Measurements from ENCODE around the gene DKC1. TPM values are rescaled to one million over a fixed set of nuclear protein-coding genes. Genes with fewer than 3 reads are reported as not detected.

DKC1 gene
- total RNA-seq, 1 donor from 2014 or later, result 61.5 TPM

DNA sequence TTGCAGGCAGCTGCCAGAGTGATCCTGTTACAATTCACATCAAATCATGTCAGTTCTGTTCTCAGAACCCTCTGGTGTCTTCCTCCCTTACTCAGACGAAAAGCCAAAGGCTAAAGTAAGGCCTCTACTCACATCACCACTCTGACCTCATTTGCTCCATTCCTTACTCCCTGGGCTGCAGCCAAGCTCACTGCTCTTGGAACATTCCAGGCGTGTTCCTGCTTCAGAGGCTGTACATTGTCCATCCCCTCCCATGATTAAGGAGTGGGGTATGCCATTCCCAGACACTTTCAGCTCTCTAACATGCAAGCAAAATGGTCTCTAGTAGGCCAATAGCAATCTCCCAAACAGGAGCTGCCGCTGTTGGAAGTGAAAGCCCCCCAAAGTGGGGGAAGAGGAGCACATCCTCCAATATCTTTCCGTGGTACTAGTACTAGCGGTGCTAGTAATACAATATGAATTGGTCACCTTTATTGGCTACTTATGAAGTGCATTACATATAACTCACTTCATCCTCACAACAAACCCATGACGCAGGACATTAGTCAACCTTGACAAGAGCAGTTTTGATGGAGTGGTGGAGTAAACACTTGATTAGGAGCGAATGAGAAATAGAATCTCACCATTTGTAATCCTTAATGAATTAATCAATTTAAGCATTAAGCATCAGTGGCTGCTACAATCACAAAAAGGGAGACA lies 26.8 kb upstream of the DKC1 start:
- no peak for DNase-seq (ENCODE audit: low read depth, low spot score)

DNA sequence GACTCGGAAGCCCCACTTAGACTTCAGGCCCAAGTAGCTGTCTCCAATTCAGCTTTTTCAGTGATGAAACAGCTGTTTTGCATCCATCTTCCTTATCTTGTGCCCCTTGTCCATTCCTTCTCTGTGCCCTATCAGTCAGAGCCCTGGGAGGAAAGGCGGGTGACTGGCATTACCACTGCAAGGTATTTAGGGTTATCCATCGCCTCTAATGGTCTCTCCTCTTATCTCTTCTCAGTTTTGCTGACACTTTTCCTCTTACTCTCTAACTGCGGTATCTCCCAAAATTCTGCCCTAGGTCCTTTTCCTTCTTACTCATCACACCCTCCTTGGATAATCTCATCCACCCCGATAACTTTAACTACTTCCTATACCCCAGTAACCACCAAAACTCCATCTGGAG lies 25.5 kb upstream of the DKC1 start:
- DNase-seq (ENCODE audit: low read depth, low spot score), result no peak

DNA sequence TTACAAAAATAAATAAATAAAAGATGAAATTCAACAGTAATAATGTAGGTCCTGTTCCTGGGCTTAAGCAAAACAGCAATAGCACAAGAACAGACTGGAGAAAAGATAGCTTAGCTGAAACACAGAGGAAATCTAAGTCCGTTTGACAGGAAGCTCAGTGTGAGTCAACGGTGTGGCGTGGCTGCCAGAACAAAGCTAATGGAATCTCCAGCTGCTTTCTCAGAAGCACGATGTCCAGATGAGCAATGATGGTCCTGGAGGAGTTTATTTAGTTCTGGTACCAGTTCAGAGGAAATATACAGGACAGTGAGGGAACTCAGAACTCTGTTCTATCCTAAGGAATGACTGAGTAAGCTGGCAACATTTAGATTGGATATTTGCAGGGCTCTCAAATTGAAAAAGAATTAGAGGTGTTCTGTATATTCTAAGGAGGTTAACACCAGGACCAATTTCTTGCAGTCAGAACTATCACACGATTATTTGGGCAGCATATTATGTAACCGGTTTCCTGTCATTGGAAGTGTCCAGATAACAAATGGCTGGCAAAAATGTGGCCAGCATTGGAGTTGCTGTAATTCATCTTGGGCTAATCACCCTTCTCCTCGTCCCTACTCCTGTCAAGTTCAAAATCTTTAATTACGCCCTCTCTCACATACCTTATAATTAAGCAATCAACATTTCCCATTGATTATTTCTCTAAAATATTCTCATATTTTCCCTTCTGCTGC lies 24.5 kb upstream of the DKC1 start:
- peak; percentile 67 for DNase-seq (ENCODE audit: low read depth, low spot score)

DNA sequence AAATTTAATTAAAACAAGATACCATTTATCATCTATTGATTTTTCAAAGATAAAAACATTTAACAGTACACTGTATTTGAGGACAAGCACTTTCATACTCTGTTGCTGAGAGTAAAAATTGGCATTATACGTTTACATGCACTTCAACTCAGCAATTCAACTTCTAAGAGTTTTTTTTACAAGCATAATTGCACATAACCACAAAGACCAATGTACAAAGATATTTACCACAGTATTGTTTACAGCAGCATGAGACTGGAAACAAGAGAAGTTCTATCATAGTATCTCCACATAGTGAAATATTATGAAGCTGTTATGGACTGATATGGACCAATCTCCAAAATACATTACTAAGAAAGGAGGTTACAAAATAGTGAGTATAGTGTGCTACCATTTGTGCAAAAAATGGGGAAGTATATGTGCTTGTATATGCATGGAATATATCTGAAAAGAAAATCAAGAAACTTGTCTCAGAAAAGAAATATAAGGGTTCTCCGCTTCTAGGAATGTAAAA lies 22.7 kb upstream of the DKC1 start:
- no peak for DNase-seq (ENCODE audit: low read depth, low spot score)

DNA sequence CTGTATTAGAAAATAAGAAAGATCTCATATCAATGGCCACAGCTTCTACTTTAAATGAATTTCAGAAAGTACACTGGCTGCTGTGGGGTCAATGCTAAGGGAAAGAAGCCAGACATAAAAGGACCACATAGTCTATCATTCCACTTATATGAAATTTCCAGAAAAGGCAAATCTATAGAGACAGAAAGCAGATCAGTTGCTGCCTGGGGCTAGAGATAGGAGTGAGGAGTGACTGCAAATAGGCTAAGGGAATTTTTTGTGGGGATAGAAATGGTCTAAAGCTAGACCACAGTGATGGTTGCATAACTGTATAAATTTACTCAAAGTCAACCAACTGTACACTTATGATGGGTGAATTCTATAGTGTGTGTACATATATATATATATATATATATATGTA lies 20.1 kb upstream of the DKC1 start:
- DNase-seq (ENCODE audit: low read depth, low spot score), result no peak

DNA sequence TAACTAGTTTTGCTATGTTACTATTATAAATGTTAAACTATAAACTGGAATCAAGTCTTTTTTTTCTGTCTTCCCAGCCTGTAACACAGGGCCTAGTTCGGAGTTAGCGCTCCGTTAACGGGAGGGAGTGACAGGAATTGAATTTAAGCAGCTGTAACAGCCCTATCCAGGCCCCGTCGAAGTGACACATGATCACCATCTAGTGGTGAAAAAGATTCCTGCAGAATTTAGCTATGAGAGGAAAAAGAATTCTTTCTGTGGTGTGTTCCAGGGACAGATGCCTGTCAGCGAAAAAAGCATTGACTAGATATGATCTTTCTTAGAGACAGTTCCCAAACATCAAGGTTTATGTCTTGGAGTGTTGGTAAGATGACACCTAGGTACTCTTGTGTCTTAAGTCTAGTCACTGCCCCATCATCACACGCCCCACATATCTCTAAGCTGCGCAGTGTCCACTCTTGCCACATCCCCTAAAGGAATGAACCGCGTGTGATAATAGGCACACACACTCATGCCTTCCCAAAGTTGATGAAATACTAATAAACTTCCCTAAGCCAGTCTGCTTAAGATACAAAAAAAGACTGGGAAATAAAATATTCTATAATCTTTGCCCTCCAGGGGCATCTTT lies 13.8 kb upstream of the DKC1 start:
- DNase-seq (ENCODE audit: low read depth, low spot score), result no peak

DNA sequence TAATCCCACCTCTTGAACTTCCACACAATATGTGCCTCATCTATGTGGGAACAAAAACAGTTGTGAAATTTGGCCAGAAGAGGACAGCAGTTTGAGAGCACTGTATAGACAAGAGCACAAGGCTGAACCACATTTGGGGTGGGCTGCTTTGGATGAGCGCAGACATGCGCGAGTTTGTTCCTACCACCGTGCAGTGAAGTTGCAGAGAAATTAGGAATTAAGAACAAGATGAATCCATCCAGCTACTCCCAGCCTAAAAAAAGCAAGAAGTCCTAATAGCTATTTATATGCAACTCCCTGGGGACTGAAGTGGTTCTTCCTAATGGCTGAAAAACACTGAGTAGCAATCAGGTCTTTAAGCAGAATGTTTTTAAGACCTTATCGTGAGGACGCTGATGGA lies 12.8 kb upstream of the DKC1 start:
- DNase-seq (ENCODE audit: low read depth, low spot score), result no peak

DNA sequence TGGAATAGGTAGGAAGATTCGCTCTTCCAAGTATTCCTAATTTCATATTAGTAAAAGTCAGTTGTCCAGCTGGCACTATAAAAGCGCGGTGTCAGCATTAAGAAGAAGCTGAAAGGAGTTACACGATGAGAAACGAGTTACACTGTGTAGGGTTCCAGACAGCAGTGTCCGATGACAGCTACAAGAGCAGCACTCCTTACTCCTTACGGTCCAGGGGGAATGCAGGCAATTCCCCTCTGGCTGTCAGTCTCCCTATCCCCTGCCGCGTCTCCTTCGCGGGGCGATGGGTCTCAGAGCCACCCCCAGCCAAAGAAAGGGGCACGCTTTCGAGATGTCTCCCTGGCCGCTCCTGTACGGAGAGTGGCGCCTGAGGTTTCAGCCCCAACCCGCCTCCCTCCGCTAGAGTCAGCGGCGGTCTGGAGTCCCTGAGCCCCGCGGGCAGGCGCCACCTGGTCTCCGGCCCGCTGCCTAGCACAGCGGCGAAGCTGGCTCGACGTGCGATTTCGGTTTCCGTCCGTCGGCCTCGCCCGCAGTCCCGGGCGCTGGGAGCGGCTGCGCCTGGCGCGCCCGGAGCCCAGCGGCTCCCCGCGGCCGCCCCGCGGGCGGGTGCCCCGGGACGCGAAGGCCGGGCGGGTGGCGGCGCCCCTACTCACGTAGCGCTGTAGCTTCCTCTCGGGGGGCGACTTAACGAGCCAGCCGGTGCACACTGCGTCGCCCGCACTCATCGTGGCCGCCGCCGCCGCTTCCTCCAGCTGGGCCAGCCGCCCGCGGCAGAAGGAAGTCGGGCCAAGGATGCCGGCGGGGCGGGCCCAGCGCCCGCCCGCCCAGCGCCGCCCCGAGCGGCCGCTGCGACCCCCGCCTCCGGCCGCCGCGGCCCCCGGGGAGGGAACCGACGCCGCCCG lies 12.1 kb upstream of the DKC1 start, which contains the start of gene GAB3:
Gene GAB3, minus strand, starts transcription at position 777 of the 902 bp plus-strand sequence. Its CDS starts 52 bp downstream, at position 725.
- DNase-seq (ENCODE audit: low read depth, low spot score), result no peak

DNA sequence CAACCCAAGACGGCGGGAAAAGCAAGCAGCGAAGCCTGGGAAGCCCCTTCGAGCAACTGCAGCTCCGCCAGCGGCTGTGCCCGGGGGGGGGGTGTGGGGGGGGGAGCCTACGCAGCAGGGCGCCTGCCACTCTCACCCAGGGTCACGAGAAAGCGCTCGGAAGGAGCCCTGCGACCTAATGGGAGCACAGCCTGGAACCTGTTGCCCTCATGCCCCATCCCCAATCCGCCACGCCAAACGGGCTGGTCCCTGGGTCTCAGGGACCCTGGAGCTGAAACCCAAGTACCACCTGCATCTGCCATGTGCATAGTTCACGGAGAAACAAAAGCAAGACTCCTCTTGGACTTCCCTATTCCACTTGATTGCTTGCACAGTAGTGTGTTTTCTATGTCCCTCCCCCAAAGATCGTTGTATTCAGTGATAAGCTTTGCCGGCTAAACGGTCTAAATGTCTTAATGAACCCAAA lies 11.4 kb upstream of the DKC1 start:
- DNase-seq (ENCODE audit: low read depth, low spot score), result no peak

DNA sequence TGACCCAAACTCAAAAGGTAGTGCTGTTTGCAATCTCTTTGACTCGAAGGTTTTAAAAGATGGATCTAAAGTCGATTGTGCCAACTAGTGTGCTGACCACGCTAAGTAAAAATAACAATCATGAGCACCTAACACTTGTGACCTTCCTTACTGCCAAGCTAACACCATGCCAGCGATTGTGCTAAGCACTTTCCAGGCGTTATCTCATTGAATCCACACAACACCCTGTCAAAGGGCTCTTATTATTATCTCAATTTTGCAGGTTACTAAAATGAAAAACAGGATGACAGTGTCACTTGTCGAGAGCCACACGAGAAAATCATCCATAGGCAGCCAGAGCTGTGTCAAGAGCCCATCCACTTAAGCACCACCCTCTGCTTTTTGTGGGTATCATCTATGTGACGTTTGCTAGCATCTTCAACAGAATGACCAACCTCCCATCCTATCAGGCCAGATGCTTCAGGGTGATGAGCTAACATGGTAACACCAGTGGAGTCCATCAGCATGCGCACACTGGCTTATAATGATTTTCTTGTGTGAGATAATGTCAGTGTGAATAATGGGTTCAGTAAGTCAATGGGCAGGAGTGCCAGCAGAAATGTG lies 10.9 kb upstream of the DKC1 start:
- no peak for DNase-seq (ENCODE audit: low read depth, low spot score)

DNA sequence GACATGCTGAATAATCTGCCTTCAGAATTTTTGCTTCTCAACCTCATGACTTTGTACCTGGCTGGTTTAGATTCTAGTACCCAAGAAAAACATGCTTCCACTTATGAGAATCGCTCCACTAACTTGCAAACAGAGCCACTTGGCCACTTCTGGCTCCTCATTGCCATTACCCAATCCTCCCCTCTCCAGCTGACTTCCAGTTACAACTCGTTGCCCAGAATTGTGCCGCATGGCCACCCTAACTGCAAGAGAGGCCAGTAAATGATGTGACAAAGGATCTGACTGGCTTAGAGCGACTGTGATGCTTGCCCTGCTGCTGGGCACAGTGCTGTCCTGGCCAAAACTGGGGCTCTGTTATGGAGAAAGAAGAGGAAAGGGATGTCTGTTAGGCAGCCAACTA lies 4.0 kb upstream of the DKC1 start:
- no peak for DNase-seq (ENCODE audit: low read depth, low spot score)

DNA sequence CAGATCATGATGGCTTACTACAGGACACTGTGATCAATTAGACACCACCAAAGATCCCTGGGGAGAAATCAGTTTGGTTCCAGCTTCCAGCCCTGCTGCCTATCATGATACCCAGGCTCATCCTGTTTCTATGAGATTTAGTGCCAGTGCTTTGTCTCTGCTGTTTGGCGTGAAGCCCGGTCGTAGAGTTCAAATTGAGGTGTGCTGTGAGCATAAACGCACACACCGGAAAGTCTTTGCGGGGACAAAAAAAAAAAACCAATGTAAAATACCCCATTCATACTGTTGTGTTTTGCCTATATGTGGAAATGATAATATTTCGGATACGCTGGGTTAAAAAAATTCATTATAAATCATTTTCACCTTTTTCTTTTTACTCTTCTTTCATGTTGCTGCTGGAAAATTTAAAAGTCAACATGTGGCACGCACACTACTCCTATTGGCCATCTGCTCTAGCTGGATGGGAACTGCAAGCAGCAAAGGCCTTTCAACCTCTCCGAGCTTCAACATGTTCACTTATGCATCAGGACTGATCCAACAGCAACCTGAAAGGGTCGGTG lies 607 bp upstream of the DKC1 start:
- no peak for DNase-seq (ENCODE audit: low read depth, low spot score)

DNA sequence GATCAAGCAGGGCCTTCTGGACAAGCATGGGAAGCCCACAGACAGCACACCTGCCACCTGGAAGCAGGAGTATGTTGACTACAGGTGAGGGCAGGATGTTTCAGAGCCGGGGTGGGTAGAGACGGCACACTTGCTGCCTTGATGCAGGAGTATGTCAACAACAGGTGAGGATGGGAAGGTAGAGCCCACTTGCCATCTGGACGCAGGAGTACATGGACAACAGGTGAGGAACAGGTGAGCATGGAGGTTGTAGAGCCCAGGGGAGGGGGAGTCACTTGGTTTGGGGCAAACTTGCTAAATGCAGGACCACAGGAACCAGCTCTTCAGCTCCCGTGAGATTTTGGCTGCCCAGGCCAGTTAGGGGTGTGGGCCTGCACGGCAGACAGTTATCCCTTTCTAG lies 12.0 kb downstream of the DKC1 start:
- no peak for DNase-seq (ENCODE audit: low read depth, low spot score)

DNA sequence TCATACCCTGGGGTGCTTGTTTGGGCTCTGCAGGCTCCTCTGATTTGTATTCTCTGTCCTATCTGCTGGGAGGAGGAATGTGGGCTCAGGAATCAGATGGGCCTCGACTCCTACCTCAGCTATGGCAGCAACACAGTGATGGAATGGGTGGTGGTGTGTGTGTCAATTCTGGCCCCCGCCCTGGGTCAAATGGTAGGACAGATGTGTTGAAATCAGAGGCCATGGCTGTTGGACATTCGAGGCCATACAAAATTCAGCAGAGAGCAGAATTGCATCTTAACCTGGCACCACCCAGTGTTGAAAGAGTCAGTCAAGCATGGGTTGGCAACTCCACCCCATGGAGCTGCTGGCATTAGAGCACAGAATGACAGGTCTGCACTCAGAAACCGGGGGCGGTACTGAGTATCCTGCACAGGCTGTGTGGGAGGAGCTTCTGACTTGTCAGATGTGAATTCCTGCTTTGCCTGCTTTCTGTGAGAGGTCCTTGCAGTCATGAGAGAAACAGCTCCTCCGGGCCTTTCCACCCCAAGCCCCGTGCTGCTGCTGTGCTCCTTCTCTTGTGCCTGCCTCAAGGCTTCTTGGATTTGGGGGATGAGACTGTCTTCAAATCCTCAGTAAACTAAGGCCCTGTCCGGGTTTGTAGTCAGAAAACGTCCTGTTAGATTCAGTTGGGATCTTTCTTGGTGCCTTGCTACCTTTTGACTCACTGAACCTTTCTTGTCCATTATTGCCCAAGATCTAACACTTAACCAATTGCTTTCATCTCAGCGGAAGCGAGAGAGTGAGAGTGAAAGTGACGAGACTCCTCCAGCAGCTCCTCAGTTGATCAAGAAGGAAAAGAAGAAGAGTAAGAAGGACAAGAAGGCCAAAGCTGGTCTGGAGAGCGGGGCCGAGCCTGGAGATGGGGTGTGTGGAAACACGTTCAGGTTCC lies 13.0 kb downstream of the DKC1 start:
- no peak for DNase-seq (ENCODE audit: low read depth, low spot score)

DNA sequence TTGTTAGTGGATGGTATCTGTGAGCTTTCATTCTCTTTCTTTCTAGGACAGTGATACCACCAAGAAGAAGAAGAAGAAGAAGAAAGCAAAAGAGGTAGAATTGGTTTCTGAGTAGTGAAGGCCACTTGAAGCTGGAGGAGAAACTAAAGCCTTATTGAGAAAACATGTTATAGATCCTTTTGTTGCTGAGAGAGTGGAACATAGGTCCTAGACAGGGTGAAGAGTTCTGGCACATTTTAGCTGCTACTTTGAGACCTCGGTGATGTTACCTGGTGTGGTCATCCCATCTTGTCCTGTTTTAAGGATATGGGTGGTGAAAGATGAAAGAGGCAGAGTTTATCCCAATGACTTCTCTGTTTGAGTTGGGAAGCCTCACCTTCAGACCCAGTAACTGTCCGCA lies 14.1 kb downstream of the DKC1 start:
- DNase-seq (ENCODE audit: low read depth, low spot score), result no peak

DNA sequence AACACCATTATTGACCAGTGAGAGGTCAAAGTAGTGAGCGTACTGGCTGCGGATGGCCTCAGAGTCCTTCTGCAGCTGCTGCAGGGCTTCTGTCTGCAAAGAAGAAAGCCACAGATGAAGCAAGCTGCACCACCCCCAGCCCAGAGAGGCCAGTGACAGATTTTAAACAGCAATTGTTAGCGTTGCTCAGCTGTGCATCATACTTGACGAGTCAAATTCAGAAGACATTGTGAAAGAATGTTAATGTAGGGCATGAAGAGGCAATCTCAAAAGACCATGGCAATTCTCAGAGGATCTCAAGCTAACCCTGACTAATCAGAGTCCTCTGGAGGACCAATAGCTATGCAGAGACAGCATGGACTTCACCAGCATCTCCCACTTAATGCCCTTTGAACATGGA lies 16.6 kb downstream of the DKC1 start:
- no peak for DNase-seq (ENCODE audit: low read depth, low spot score)

DNA sequence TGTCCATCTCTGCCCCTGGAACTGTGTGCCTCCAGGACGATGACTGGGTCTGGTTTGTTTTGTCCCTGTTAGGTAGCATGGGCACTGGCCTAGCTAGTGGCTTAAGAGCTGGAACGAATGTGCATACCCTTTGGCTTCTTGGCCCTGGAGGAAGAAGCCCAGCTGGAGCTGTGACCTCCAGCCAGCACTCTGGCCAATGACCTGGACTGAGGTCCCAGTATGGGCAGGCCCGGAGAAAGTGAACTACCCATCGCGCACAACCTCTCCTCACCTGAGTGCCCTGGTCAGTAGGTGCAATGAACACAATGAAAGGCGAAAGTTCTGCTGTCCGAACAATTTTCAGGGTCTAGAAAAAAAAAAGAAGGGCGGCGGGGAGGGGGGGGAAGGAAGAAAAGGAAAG lies 18.3 kb downstream of the DKC1 start:
- no peak for DNase-seq (ENCODE audit: low read depth, low spot score)

DNA sequence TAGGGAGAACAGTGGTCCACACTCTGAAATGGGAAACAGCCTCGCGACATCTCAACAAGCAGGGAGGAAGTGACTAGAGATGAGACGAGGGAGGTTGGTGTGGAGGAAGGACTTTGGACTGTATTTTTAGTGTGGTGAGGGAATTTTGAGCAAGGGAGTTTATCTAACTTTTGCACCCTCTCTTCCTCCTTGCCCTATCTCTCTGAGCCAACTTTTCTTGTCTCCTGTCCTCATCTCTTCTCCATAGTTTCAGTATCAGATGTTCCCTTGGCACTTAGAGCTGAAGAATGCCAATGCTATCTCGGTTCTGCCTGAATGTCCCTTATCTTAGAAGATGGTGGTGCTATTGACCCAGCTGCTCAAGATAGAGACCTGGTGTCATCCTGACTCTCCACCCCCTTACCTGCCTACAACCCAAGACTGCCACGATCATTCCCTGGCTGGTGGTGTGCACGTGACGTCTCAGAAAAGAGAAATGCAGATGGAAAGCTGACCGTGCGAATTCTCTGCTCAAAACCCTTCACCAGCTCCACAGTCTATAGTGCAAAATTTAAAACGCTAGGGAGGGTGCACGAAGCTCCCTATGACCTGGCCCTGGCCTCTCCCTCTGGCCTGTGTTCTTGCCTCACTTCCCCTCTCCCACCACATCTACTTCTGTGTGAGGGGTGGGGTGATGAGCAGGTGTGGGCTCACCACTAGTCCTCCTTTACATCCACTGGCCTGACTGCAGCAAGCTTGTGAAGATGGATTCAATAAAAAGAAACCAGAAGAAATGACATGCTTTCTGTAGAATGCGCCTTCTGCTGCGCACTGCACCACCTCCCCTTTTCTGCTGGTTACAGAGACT lies 21.7 kb downstream of the DKC1 start:
- DNase-seq (ENCODE audit: low read depth, low spot score), result no peak

DNA sequence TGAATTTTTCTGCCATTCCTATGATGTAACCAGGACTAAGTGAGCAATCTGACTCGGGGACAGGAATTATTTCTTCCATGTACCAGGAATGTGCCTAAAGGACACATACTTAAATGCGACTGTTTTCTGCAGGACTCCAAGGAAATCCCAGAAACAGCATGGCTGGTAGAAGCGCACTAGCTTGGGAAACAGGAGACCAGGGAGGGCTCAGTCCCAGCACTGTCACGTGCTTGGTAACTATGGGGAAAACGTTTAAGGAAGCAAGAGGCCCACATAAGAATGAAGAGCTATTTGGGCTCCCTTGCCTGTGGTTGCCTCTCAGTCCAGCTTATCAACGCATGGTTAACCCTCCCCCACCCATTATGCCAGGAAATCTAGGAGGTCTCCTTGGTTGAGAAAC lies 23.1 kb downstream of the DKC1 start:
- DNase-seq (ENCODE audit: low read depth, low spot score), result no peak

All from pulmonary artery endothelial cell (primary cell).